Pancreas (tissue), 10 donors: ENCODE data around the gene ACSL4. TPM values are rescaled to one million over a fixed set of nuclear protein-coding genes. Genes with fewer than 3 reads are reported as not detected.
A peak's percentile ranks its signal among the peaks of the same experiment; 100 is the strongest.

Experiments
- ATAC-seq, 4 donors: fragments of 200-7000 bp; cut with Tn5 transposase; one replicate each; pipeline versions ENCODE4 v1.8.0 to v1.9.1; 2020; ENCODE audit warnings: mild to moderate bottlenecking in 4 of 4, moderate library complexity in 4 of 4
- DNase-seq, 6 donors: peaks; one replicate each; pipeline ENCODE4 v3.0.0-alpha.2; 2020
- FAIRE-seq: peaks from 2 replicates; lab custom pipeline; 2012; peaks lifted over from hg19 to GRCh38; lab: Jason Lieb, UNC
- H3K27ac ChIP-seq, 4 donors: fragments of 200-600 bp; sonication (generic); 1 replicate in 3 of 4; 2 replicates in 1 of 4; pipeline versions ENCODE4 v1.5.0 to v1.8.0; 2020
- H3K27me3 ChIP-seq, 4 donors: fragments of 200-600 bp; one replicate each; pipeline ENCODE4 v1.8.0; 2021
- H3K36me3 ChIP-seq, 3 donors: fragments of 200-600 bp; sonication (generic) in 1 of 3; one replicate each; pipeline versions ENCODE4 v1.5.0 to v1.8.0; 2020 to 2021
- H3K4me1 ChIP-seq, 3 donors: fragments of 200-600 bp; one replicate each; pipeline ENCODE4 v1.8.0; 2021
- H3K4me3 ChIP-seq, 4 donors: fragments of 200-600 bp; sonication (generic) in 2 of 4; one replicate each; pipeline versions ENCODE4 v1.5.0 to v1.8.0; 2020 to 2021
- H3K9me3 ChIP-seq, 4 donors: fragments of 200-600 bp; one replicate each; pipeline ENCODE4 v1.8.0; 2021
- CTCF ChIP-seq, 4 donors: fragments of 200-600 bp; sonication (generic) in 3 of 4; IDR thresholded peaks; one replicate each; pipeline versions ENCODE4 v1.5.0 to v1.8.0; 2021; ENCODE audit warnings: antibody characterized with exemption in 4 of 4
- WGBS, 2 donors: extraction: QIAGEN DNeasy Blood & Tissue Kit; methylation state at CpG; one replicate each; pipeline ENCODE4 v1.1.7; 2013; 5-methylcytosine and 5-hydroxymethylcytosine counted together
- intact Hi-C, 3 donors: fragments of 100-400 bp; cut with DNase I; formaldehyde crosslinking; loops; one replicate each; pipeline versions ENCODE4 v1.11.1 to v1.14.2; 2022
- polyA plus RNA-seq, 2 donors: library from polyadenylated mRNA; stranded (reverse); fragments of 200-250 nt; gene quantifications; one replicate each; pipeline ENCODE4 v1.2.3, GENCODE V29; 2013
- total RNA-seq, 6 donors: library from RNA; stranded (reverse); fragmentation: NEBNext Ultra II Directional in 4 of 6; extraction: Animal tissue kit (Norgen Biotek cat#: 25700) in 4 of 6; gene quantifications; one replicate each; pipeline versions ENCODE4 v1.2.1 to v1.2.4, GENCODE V29; 2021 to 2023
- donor health status: healthy with polysubstance abuse.
- donor health status: DM: no; HTN: no; CAD: no; lungs with moderate emphysema.
- donor health status: DM: no; HTN: no; CAD: no.
- donor health status: control.
- donor health status: control.
- donor health status: Bipolar disorder and iron deficiency.
- donor health status: DM: yes; HTN: yes; CAD: no.
- donor health status: DM: no; HTN: no; CAD: no.
- donor health status: DM: no; HTN: no; CAD: no.
- donor health status: DM: yes; HTN: yes; CAD: no.

The ACSL4 gene
- total and polyA plus RNA-seq, 8 donors = 4.0 to 23.7 (median 9.3) TPM

DNA sequence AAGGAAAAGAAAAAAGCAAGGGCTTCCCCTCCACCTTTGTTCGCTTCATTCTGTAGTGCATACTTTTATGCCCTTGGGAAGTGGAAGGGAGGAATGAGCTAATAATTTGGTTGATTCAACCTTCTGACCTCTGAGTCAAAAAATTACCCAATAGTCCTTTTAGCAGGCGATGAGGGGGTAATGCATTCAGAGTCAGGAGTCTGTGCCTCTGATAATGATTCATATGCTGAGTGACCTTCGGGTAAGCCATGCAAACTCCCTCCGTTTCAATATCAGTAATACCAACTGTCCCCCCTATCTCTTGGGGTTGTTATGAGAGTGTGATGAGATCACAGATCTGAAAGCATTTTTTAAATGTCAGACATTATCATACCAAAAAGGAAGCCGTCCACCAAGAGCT, 41.6 kb upstream of the ACSL4 start:
- intact Hi-C loops = no loop called here
- Histone ChIP-seq H3K27me3 (peaks cover 0 to 4% (median 0%) of the 10 kb centered on the region in 4 donors), H3K4me1 (no peaks in the 10 kb centered on the region), H3K36me3 (no peaks in the 10 kb centered on the region), H3K9me3 (no peaks in the 10 kb centered on the region), H3K4me3 (no peak overlapping the region), H3K27ac (no peak overlapping the region)
- no peak for TF ChIP-seq CTCF (IDR thresholded peaks at IDR 0.05)
- no peak for FAIRE-seq
- no peak for DNase-seq
- 76 to 78% methylated on average over 5 of the region's 5 CpGs for WGBS, 2 donors
- peak in 3 of 4 donors; percentile 31 to 69 (median 44) for ATAC-seq

- 91 to 100% methylated on average over 1 of the region's 1 CpG for WGBS, 2 donors
- ATAC-seq (no peak), FAIRE-seq (no peak), DNase-seq (no peak)
- H3K27me3 ChIP-seq = peaks cover 0 to 4% (median 0%) of the 10 kb centered on the region in 4 donors
- no peaks in the 10 kb centered on the region for H3K36me3 ChIP-seq
- H3K4me3 ChIP-seq = no peak overlapping the region
- no peaks in the 10 kb centered on the region for H3K9me3 ChIP-seq
- TF ChIP-seq CTCF (IDR thresholded peaks at IDR 0.05) = no peak
- H3K27ac ChIP-seq = peak overlapping the region in 1 of 4 donors; percentile 8
- H3K4me1 ChIP-seq = no peaks in the 10 kb centered on the region
- intact Hi-C loops = no loop called here
Observed at GRCh38 chrX:109774136-109774535, 41.1 kb upstream of the ACSL4 start.

DNA sequence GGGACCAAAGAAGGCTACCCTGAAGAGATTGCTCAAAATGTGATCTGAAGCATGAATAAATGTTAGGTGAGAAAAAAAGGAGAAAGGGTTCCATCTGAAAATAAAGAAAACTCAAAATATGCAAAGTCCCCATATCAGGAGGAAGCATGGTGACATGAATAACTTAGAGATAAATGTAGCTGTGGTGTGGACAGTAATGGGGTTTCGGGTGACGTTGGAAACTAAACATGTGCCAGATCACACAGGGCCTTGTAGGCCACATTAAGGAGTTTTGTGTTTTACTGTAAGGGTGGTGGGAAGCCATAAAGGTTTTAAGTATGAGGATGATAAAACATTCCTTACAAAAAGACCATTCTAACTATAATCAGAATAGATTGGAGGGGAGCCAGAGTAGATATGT, 40.3 kb upstream of the ACSL4 start:
- no peak for DNase-seq
- no peak for FAIRE-seq
- 79% methylated on average over 2 of the region's 2 CpGs for WGBS, 2 donors
- no peak for ATAC-seq
- no peak for TF ChIP-seq CTCF (IDR thresholded peaks at IDR 0.05)
- Histone ChIP-seq H3K4me1 (no peaks in the 10 kb centered on the region), H3K27me3 (peaks cover 0 to 4% (median 0%) of the 10 kb centered on the region in 4 donors), H3K4me3 (no peak overlapping the region), H3K9me3 (no peaks in the 10 kb centered on the region), H3K36me3 (no peaks in the 10 kb centered on the region), H3K27ac (no peak overlapping the region)
- intact Hi-C loops = no loop called here

DNA sequence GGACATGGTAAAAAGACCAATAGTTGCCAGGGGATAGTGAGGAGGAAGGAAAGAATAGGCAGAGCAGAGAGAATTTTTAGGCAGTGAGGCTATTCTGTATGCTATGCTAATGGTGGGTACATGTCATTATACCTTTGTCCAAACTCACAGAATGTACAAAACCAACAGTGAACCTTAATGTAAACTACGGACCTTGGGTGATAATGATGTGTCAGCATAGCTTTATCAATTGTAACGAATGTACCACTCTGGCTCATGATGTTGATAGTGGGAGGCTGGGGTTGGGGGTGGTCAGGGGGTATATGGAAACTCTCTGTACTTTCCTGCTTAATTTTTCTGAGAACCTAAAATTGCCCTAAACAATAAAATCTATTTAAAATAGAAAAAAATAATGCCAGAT, 37.7 kb upstream of the ACSL4 start:
- H3K4me1 ChIP-seq = no peaks in the 10 kb centered on the region
- H3K9me3 ChIP-seq = no peaks in the 10 kb centered on the region
- no peak overlapping the region for H3K4me3 ChIP-seq
- H3K27me3 ChIP-seq = peaks cover 0 to 4% (median 0%) of the 10 kb centered on the region in 4 donors
- no peaks in the 10 kb centered on the region for H3K36me3 ChIP-seq
- no peak for FAIRE-seq
- intact Hi-C loops = no loop called here
- DNase-seq = no peak
- no peak for TF ChIP-seq CTCF (IDR thresholded peaks at IDR 0.05)
- H3K27ac ChIP-seq = no peak overlapping the region
- ATAC-seq = no peak
- WGBS, 2 donors = 49 to 72% methylated on average over 2 of the region's 2 CpGs

- ATAC-seq = no peak
- FAIRE-seq = no peak
- H3K27me3 ChIP-seq = peaks cover 0 to 14% (median 0%) of the 10 kb centered on the region in 4 donors
- 69 to 82% methylated on average over 2 of the region's 2 CpGs for WGBS, 2 donors
- H3K4me3 ChIP-seq = no peak overlapping the region
- no peaks in the 10 kb centered on the region for H3K36me3 ChIP-seq
- DNase-seq = no peak
- H3K27ac ChIP-seq = no peak overlapping the region
- no peaks in the 10 kb centered on the region for H3K4me1 ChIP-seq
- intact Hi-C loops = no loop called here
- no peaks in the 10 kb centered on the region for H3K9me3 ChIP-seq
- TF ChIP-seq CTCF (IDR thresholded peaks at IDR 0.05) = no peak
Observed at GRCh38 chrX:109760922-109761250, 27.8 kb upstream of the ACSL4 start.
